Trophoblast cell (in vitro differentiated cells and primary cell): Measurements from ENCODE around the gene ZNF276.
"Not testable (repeated sequence)": the region's sequence is repeated elsewhere in the genome, so short reads cannot be mapped to it uniquely, and the experiment has no call there.

ENCODE experiments used
- DNase-seq, 2 donors: peaks; one replicate each; pipeline ENCODE4 v3.0.0-alpha.2; 2016
- H2AFZ ChIP-seq: 2 replicates; pipeline ENCODE4 v1.6.1; 2013; ENCODE audit warnings: low read length, moderate library complexity, mild to moderate bottlenecking; ENCODE audit not compliant: insufficient read depth, poor library complexity
- H2AK5ac ChIP-seq: 2 replicates; pipeline ENCODE4 v1.6.1; 2013; ENCODE audit warnings: mild to moderate bottlenecking, low read length
- H2BK120ac ChIP-seq: 2 replicates; pipeline ENCODE4 v1.6.1; 2013; ENCODE audit warnings: low read length, mild to moderate bottlenecking, moderate library complexity; ENCODE audit not compliant: insufficient read depth, poor library complexity
- H2BK12ac ChIP-seq: 2 replicates; pipeline ENCODE4 v1.6.1; 2013; ENCODE audit warnings: mild to moderate bottlenecking, low read length, moderate library complexity
- H2BK5ac ChIP-seq: 2 replicates; pipeline ENCODE4 v1.6.1; 2013; ENCODE audit warnings: low read length, low read depth, moderate library complexity, mild to moderate bottlenecking; ENCODE audit not compliant: poor library complexity
- H3K14ac ChIP-seq: 2 replicates; pipeline ENCODE4 v1.6.1; 2013; ENCODE audit warnings: mild to moderate bottlenecking, low read length
- H3K18ac ChIP-seq: 2 replicates; pipeline ENCODE4 v1.6.1; 2013; ENCODE audit warnings: mild to moderate bottlenecking, low read length
- H3K23ac ChIP-seq: 2 replicates; pipeline ENCODE4 v1.6.1; 2013; ENCODE audit warnings: low read length
- H3K27ac ChIP-seq: 2 replicates; pipeline ENCODE4 v1.5.1; 2013; ENCODE audit warnings: low read depth, mild to moderate bottlenecking, inconsistent platforms, low read length, moderate library complexity
- H3K27me3 ChIP-seq: 2 replicates; pipeline ENCODE4 v1.6.1; 2013; ENCODE audit warnings: inconsistent platforms, mild to moderate bottlenecking, low read length, moderate library complexity; ENCODE audit not compliant: insufficient read depth
- H3K36me3 ChIP-seq, 2 experiments: 1 replicate in 1 of 2; 2 replicates in 1 of 2; pipeline ENCODE4 v1.6.1; 2013; ENCODE audit warnings: low read length in 2 of 2, mild to moderate bottlenecking in 2 of 2, moderate library complexity in 1 of 2; ENCODE audit not compliant: insufficient read depth in 2 of 2, control insufficient read depth in 1 of 2
- H3K4ac ChIP-seq: 2 replicates; pipeline ENCODE4 v1.6.1; 2013; ENCODE audit warnings: low read depth, mild to moderate bottlenecking, low read length, moderate library complexity
- H3K4me1 ChIP-seq, 2 experiments: 1 replicate in 1 of 2; 2 replicates in 1 of 2; pipeline ENCODE4 v1.6.1; 2013; ENCODE audit warnings: low read length in 2 of 2, mild to moderate bottlenecking in 2 of 2, moderate library complexity in 1 of 2; ENCODE audit not compliant: insufficient read depth in 2 of 2, control insufficient read depth in 1 of 2
- H3K4me2 ChIP-seq: 2 replicates; pipeline ENCODE4 v1.6.1; 2013; ENCODE audit warnings: inconsistent platforms, mild to moderate bottlenecking, low read length, moderate library complexity
- H3K4me3 ChIP-seq: 2 replicates; pipeline ENCODE4 v1.5.1; 2013; ENCODE audit warnings: mild to moderate bottlenecking, low read depth, low read length, inconsistent platforms
- H3K79me1 ChIP-seq: one replicate; pipeline ENCODE4 v1.6.1; 2013; ENCODE audit warnings: low read length
- H3K79me2 ChIP-seq: 2 replicates; pipeline ENCODE4 v1.6.1; 2013; ENCODE audit warnings: low read length, mild to moderate bottlenecking; ENCODE audit not compliant: control insufficient read depth, insufficient read depth, poor library complexity
- H3K9ac ChIP-seq: 2 replicates; pipeline ENCODE4 v1.6.1; 2013; ENCODE audit warnings: mild to moderate bottlenecking, low read length
- H3K9me3 ChIP-seq: 2 replicates; pipeline ENCODE4 v1.6.1; 2013; ENCODE audit warnings: low read depth, mild to moderate bottlenecking, control low read depth, inconsistent platforms, low read length; ENCODE audit not compliant: insufficient read depth
- H4K12ac ChIP-seq: 2 replicates; pipeline ENCODE4 v1.6.1; 2013; ENCODE audit warnings: low read depth, mild to moderate bottlenecking, low read length, moderate library complexity
- H4K8ac ChIP-seq: 2 replicates; pipeline ENCODE4 v1.6.1; 2013; ENCODE audit warnings: low read depth, mild to moderate bottlenecking, low read length, moderate library complexity
- H4K91ac ChIP-seq: one replicate; pipeline ENCODE4 v1.6.1; 2013; ENCODE audit warnings: low read depth, mild to moderate bottlenecking, low read length, moderate library complexity
- WGBS: extraction: QIAGEN DNeasy Blood & Tissue Kit; methylation state at CpG from one replicate; pipeline ENCODE4 v1.1.7; 2013; ENCODE audit warnings: missing lambda C conversion rate; ENCODE audit not compliant: insufficient read length, insufficient coverage; ENCODE audit errors: extremely low coverage; 5-methylcytosine and 5-hydroxymethylcytosine counted together

The ZNF276 gene

GRCh38 chr16:89779909-89780305 is 58.6 kb downstream of the ZNF276 start:
- H3K9ac ChIP-seq: no peak overlapping the region
- DNase-seq: no peak
- H2BK5ac ChIP-seq: no peak overlapping the region
- H4K12ac ChIP-seq: no peak overlapping the region
- H4K91ac ChIP-seq: no peak overlapping the region
- H2BK12ac ChIP-seq: no peak overlapping the region
- H3K4ac ChIP-seq: no peak overlapping the region
- no peak overlapping the region for H3K18ac ChIP-seq
- H3K27ac ChIP-seq: no peak overlapping the region
- H2AFZ ChIP-seq: no peak overlapping the region
- no peaks in the 10 kb centered on the region for H3K27me3 ChIP-seq
- no peak overlapping the region for H2BK120ac ChIP-seq
- no peaks in the 10 kb centered on the region for H3K9me3 ChIP-seq
- no peaks in the 10 kb centered on the region for H3K79me2 ChIP-seq
- no peak overlapping the region for H3K23ac ChIP-seq
- H2AK5ac ChIP-seq: no peak overlapping the region
- no peak overlapping the region for H3K4me3 ChIP-seq
- no peak overlapping the region for H3K4me2 ChIP-seq
- H3K36me3 ChIP-seq: peaks cover 53 to 58% of the 10 kb centered on the region in 2 experiments
- H3K79me1 ChIP-seq: no peaks in the 10 kb centered on the region
- H3K14ac ChIP-seq: no peak overlapping the region
- WGBS: no CpG with 5 or more reads among the region's 6 CpGs
- H4K8ac ChIP-seq: no peak overlapping the region
- H3K4me1 ChIP-seq: no peaks in the 10 kb centered on the region

GRCh38 chr16:89782489-89782888 is 61.2 kb downstream of the ZNF276 start:
- Histone ChIP-seq H3K4me3 (no peak overlapping the region), H2AK5ac (no peak overlapping the region), H3K9ac (no peak overlapping the region), H3K4me2 (no peak overlapping the region), H2BK5ac (no peak overlapping the region), H3K79me2 (no peaks in the 10 kb centered on the region), H3K18ac (no peak overlapping the region), H3K36me3 (peaks cover 51 to 54% of the 10 kb centered on the region in 2 experiments), H3K4ac (no peak overlapping the region), H2AFZ (no peak overlapping the region), H3K27me3 (no peaks in the 10 kb centered on the region), H3K79me1 (no peaks in the 10 kb centered on the region), H2BK120ac (no peak overlapping the region), H3K14ac (no peak overlapping the region), H3K9me3 (no peaks in the 10 kb centered on the region), H2BK12ac (no peak overlapping the region), H3K27ac (no peak overlapping the region), H4K91ac (no peak overlapping the region), H4K12ac (no peak overlapping the region), H3K4me1 (no peaks in the 10 kb centered on the region), H3K23ac (no peak overlapping the region), H4K8ac (no peak overlapping the region)
- DNase-seq: no peak
- no CpG with 5 or more reads among the region's 6 CpGs for WGBS

GRCh38 chr16:89783952-89784351 is 62.6 kb downstream of the ZNF276 start:
- WGBS: no CpG with 5 or more reads among the region's 6 CpGs
- not testable (repeated sequence) for H2BK120ac ChIP-seq, H3K79me2 ChIP-seq, H3K9ac ChIP-seq, H3K4ac ChIP-seq, H2AFZ ChIP-seq, H4K91ac ChIP-seq, H4K12ac ChIP-seq, H3K27ac ChIP-seq, H3K14ac ChIP-seq, H4K8ac ChIP-seq, H2AK5ac ChIP-seq, H3K79me1 ChIP-seq, DNase-seq, H2BK5ac ChIP-seq, H3K9me3 ChIP-seq, H3K4me3 ChIP-seq, H3K27me3 ChIP-seq, H3K4me1 ChIP-seq, H3K18ac ChIP-seq, H3K23ac ChIP-seq, H2BK12ac ChIP-seq, H3K4me2 ChIP-seq
- H3K36me3 ChIP-seq: peaks cover 51 to 57% of the 10 kb centered on the region in 2 experiments

GRCh38 chr16:89784406-89784805 is 63.1 kb downstream of the ZNF276 start:
- no peak overlapping the region for H2AK5ac ChIP-seq
- no peaks in the 10 kb centered on the region for H3K79me2 ChIP-seq
- H3K4me1 ChIP-seq: no peaks in the 10 kb centered on the region
- H3K4me2 ChIP-seq: no peak overlapping the region
- no peak overlapping the region for H2BK120ac ChIP-seq
- no peak overlapping the region for H2AFZ ChIP-seq
- no peaks in the 10 kb centered on the region for H3K9me3 ChIP-seq
- H3K18ac ChIP-seq: no peak overlapping the region
- H2BK12ac ChIP-seq: no peak overlapping the region
- no peak overlapping the region for H4K8ac ChIP-seq
- H3K79me1 ChIP-seq: no peaks in the 10 kb centered on the region
- H3K4ac ChIP-seq: no peak overlapping the region
- H3K23ac ChIP-seq: no peak overlapping the region
- DNase-seq: no peak
- no peak overlapping the region for H3K9ac ChIP-seq
- no peak overlapping the region for H3K14ac ChIP-seq
- no peak overlapping the region for H2BK5ac ChIP-seq
- WGBS: no CpG with 5 or more reads among the region's 7 CpGs
- H3K27me3 ChIP-seq: no peaks in the 10 kb centered on the region
- H4K91ac ChIP-seq: no peak overlapping the region
- H4K12ac ChIP-seq: no peak overlapping the region
- peaks cover 52 to 56% of the 10 kb centered on the region in 2 experiments for H3K36me3 ChIP-seq
- H3K27ac ChIP-seq: no peak overlapping the region
- no peak overlapping the region for H3K4me3 ChIP-seq
